PC-3 (cell line): ENCODE results near the gene PLXNA4. TPM values are rescaled to one million over a fixed set of nuclear protein-coding genes. Genes with fewer than 3 reads are reported as not detected.

ENCODE experiments used
- ATAC-seq: fragments of 200-7000 bp; cut with Tn5 transposase; 2 replicates; pipeline ENCODE4 v1.9.1; 2020; ENCODE audit warnings: mild to moderate bottlenecking, moderate library complexity
- BruUV-seq: library from RNA; stranded (reverse); fragments of 400-500 nt; replicated peaks from 2 replicates; lab custom pipeline; 2021; lab: Mats Ljungman, UMichigan
- CTCF ChIA-PET: fragments of 300-600 bp; sonication (Branson Sonifier 250); formaldehyde crosslinking; loops from one replicate; lab custom pipeline; 2022; ENCODE audit warnings: antibody characterized with exemption; lab: Charles Lee
- POLR2A ChIA-PET: fragments of 300-600 bp; sonication (Branson Sonifier 250); formaldehyde crosslinking; loops from one replicate; lab custom pipeline; 2022; ENCODE audit warnings: antibody characterized with exemption; ENCODE audit not compliant: unreplicated experiment; lab: Charles Lee
- DNase-seq: peaks from one replicate; pipeline ENCODE4 v3.0.0-alpha.2; 2015
- H2AFZ ChIP-seq: fragments of 300-600 bp; sonication (generic); 2 replicates; pipeline ENCODE4 v1.6.0; 2016; ENCODE audit warnings: antibody characterized with exemption, low read length
- H3F3A ChIP-seq: fragments of 300-600 bp; sonication (generic); one replicate; pipeline ENCODE4 v1.6.0; 2017; ENCODE audit warnings: antibody characterized with exemption, low read length, control low read depth, mild to moderate bottlenecking; ENCODE audit not compliant: unreplicated experiment
- H3K27ac ChIP-seq: fragments of 300-600 bp; sonication (generic); 2 replicates; pipeline ENCODE4 v1.5.1; 2016; ENCODE audit warnings: mild to moderate bottlenecking, low read length
- H3K27me3 ChIP-seq: fragments of 300-600 bp; sonication (generic); 2 replicates; pipeline ENCODE4 v1.6.1; 2016; ENCODE audit warnings: low read length, mixed read lengths
- H3K36me3 ChIP-seq: fragments of 300-600 bp; sonication (generic); 2 replicates; pipeline ENCODE4 v1.6.1; 2016; ENCODE audit warnings: low read depth, mixed run types, low read length, mixed read lengths
- H3K4me1 ChIP-seq: fragments of 300-600 bp; sonication (generic); 2 replicates; pipeline ENCODE4 v1.5.1; 2016; ENCODE audit warnings: low read length; ENCODE audit not compliant: insufficient read depth
- H3K4me2 ChIP-seq: fragments of 300-600 bp; sonication (generic); 2 replicates; pipeline ENCODE4 v1.6.0; 2016; ENCODE audit warnings: low read length
- H3K4me3 ChIP-seq: fragments of 300-600 bp; sonication (generic); 2 replicates; pipeline ENCODE4 v1.5.1; 2016; ENCODE audit warnings: mild to moderate bottlenecking, low read length, mixed read lengths
- H3K79me2 ChIP-seq: fragments of 300-600 bp; sonication (generic); 2 replicates; pipeline ENCODE4 v1.6.1; 2017; ENCODE audit warnings: low read length, mixed read lengths
- H3K9ac ChIP-seq: fragments of 300-600 bp; sonication (generic); 2 replicates; pipeline ENCODE4 v1.6.0; 2016; ENCODE audit warnings: mild to moderate bottlenecking, low read length
- H3K9me2 ChIP-seq: fragments of 300-600 bp; sonication (generic); replicated peaks from 2 replicates; pipeline ENCODE4 v1.6.1; 2016; ENCODE audit warnings: mixed run types, low read length, mixed read lengths
- H3K9me3 ChIP-seq: fragments of 300-600 bp; sonication (generic); 2 replicates; pipeline ENCODE4 v1.6.1; 2016; ENCODE audit warnings: low read length, mixed read lengths
- H4K20me1 ChIP-seq: fragments of 300-600 bp; sonication (generic); 2 replicates; pipeline ENCODE4 v1.6.1; 2016; ENCODE audit warnings: low read length, mixed read lengths
- CTCF ChIP-seq: fragments of 300-600 bp; sonication (generic); conservative IDR thresholded peaks from 2 replicates; pipeline ENCODE4 v1.5.1; 2017; ENCODE audit warnings: antibody characterized with exemption, low read depth, mild to moderate bottlenecking, low read length
- EZH2 ChIP-seq: fragments of 300-600 bp; sonication (generic); IDR thresholded peaks from one replicate; pipeline ENCODE4 v1.6.1; 2017; ENCODE audit warnings: antibody characterized with exemption, mild to moderate bottlenecking, low read length; ENCODE audit not compliant: unreplicated experiment
- EZH2phosphoT487 ChIP-seq: fragments of 300-600 bp; sonication (generic); IDR thresholded peaks from 2 replicates; pipeline ENCODE4 v1.6.1; 2018; ENCODE audit warnings: mild to moderate bottlenecking, antibody characterized with exemption, low read length, borderline replicate concordance
- intact Hi-C: fragments of 100-400 bp; cut with micrococcal nuclease; formaldehyde crosslinking; loops from 2 replicates; pipeline ENCODE4 v1.9.0; 2023
- total RNA-seq: library from RNA; depleted of rRNA; stranded (reverse); fragments of >200 nt; gene quantifications from 2 replicates; pipeline ENCODE4 v1.2.3, GENCODE V29; 2014

PLXNA4 gene
- total RNA-seq, 1 experiment from 2014 or later, result 1.2 TPM

DNA sequence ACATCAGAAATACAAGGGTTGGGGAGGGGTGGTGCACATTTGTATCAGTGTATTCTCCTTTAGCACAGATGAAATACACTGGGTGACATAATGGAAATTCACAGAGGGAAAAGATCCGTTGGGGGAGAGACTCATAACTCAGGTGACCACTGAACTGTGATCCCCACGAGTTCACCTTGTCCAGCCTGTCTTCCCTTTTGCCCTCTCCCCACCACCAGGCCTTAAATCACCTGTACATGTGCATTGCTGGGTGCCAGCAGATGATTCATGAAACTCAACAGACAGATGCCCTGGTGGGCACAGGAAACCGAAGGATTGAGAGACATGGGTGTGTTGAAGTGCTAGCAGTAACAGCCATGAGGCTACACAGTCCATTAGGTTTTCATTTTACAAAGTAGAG is 253.3 kb downstream of the PLXNA4 start:
- peaks cover 5% of the 10 kb centered on the region; the same call in 1 of the 2 replicates for H3K4me1 ChIP-seq
- TF ChIP-seq CTCF, result no peak
- no peak for TF ChIP-seq EZH2phosphoT487
- TF ChIP-seq EZH2, result no peak
- ATAC-seq (no peak), DNase-seq (no peak)
- peaks cover 18% of the 10 kb centered on the region; the same call in 1 of the 2 replicates for H3K27me3 ChIP-seq
- ChIA-PET POLR2A (no interaction called here), CTCF (no interaction called here)
- H3K9me3 ChIP-seq, result no peaks in the 10 kb centered on the region
- no peaks in the 10 kb centered on the region for H4K20me1 ChIP-seq
- BruUV-seq, result no TSS peak
- no peaks in the 10 kb centered on the region for H3K9me2 ChIP-seq
- H3K9ac ChIP-seq, result no peak overlapping the region
- intact Hi-C loops, result no loop called here
- no peaks in the 10 kb centered on the region for H3F3A ChIP-seq
- no peaks in the 10 kb centered on the region for H3K79me2 ChIP-seq
- no peak overlapping the region for H3K27ac ChIP-seq
- H2AFZ ChIP-seq, result no peak overlapping the region
- H3K4me3 ChIP-seq, result no peak overlapping the region
- no peak overlapping the region for H3K4me2 ChIP-seq
- no peaks in the 10 kb centered on the region for H3K36me3 ChIP-seq

DNA sequence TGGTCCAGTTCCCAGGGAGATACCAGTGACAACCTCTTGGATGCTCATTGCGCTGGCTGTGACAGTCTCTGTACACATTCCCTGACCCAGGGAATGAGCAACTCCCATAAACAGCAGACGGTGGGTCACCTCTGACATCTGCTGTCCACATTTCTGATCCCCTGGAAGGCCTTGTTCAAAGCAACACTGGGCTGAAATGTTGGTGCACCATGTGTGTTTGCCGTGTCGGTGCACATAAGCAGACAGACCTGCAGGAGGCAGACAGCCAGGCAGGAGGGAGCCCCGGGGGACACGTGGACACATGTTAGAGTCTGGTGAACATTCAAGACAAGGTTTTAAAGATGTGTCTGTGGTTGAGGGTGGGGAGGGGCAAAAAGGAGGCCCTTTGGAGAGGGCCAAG is 254.9 kb downstream of the PLXNA4 start:
- H3F3A ChIP-seq, result no peaks in the 10 kb centered on the region
- H3K4me2 ChIP-seq, result no peak overlapping the region
- H3K4me3 ChIP-seq, result no peak overlapping the region
- H2AFZ ChIP-seq, result no peak overlapping the region
- H4K20me1 ChIP-seq, result no peaks in the 10 kb centered on the region
- no peaks in the 10 kb centered on the region for H3K9me2 ChIP-seq
- ChIA-PET POLR2A (no interaction called here), CTCF (interaction anchor here (0.5 kb wide), 1 partner anchor 108 kb away, joined by 3 read pairs; no protein-coding TSS in a partner anchor)
- H3K36me3 ChIP-seq, result no peaks in the 10 kb centered on the region
- DNase-seq (no peak), ATAC-seq (no peak)
- no peaks in the 10 kb centered on the region for H3K79me2 ChIP-seq
- H3K27ac ChIP-seq, result no peak overlapping the region
- no peak overlapping the region for H3K9ac ChIP-seq
- TF ChIP-seq CTCF, result peak; percentile 27; the same call in 1 of the 2 replicates
- TF ChIP-seq EZH2, result no peak
- intact Hi-C loops, result no loop called here
- peaks cover 5% of the 10 kb centered on the region; the same call in 1 of the 2 replicates for H3K4me1 ChIP-seq
- no peaks in the 10 kb centered on the region for H3K9me3 ChIP-seq
- BruUV-seq, result no TSS peak
- H3K27me3 ChIP-seq, result peaks cover 13% of the 10 kb centered on the region; the same call in 1 of the 2 replicates

GRCh38 chr7:132319481-132319880 is 256.8 kb downstream of the PLXNA4 start:
- TF ChIP-seq EZH2 (no peak), EZH2phosphoT487 (no peak), CTCF (no peak)
- Histone ChIP-seq H3K79me2 (no peaks in the 10 kb centered on the region), H3K4me3 (no peak overlapping the region), H3K4me1 (peaks cover 5% of the 10 kb centered on the region; the same call in 1 of the 2 replicates), H2AFZ (no peak overlapping the region), H3K27me3 (no peaks in the 10 kb centered on the region), H3K4me2 (no peak overlapping the region; the same call in 1 of the 2 replicates), H3K9me3 (no peaks in the 10 kb centered on the region), H3K9me2 (no peaks in the 10 kb centered on the region), H4K20me1 (no peaks in the 10 kb centered on the region), H3K9ac (no peak overlapping the region), H3K27ac (no peak overlapping the region), H3K36me3 (no peaks in the 10 kb centered on the region), H3F3A (no peaks in the 10 kb centered on the region)
- no TSS peak for BruUV-seq
- intact Hi-C loops, result loop anchor here (2.0 kb wide), 3 partner anchors 75 to 373 kb away; no protein-coding TSS in a partner anchor
- DNase-seq (no peak), ATAC-seq (0 out of 2 replicates have a peak, but pooled peaks have one; percentile 5)
- CTCF ChIA-PET, result interaction anchor here (1.4 kb wide), 2 partner anchors 10 to 261 kb away, joined by 8 to 12 read pairs; no protein-coding TSS in a partner anchor
- POLR2A ChIA-PET, result no interaction called here
